Measurements from ENCODE around the gene CDK6.

Gene CDK6

DNA sequence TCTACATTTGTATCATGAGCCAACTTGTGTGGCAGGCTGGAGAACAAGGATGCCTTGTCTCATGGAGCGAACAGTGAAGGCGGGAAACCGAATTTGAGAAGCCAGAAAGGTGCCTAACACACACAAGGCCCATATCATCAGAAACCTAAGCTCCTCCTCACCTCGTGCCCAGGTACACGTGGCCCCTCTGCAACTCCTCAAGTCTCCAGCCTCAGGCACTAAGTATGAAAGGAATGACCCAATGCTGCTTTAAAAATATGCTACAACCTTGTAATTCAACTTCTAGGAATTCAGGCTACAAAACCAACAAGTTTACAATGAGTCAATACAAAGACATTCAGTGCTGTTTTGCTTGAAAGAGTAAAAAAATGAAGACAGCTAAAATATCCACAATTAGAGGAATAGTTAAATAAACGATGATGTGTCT, 95.7 kb downstream of the CDK6 start:
- Histone ChIP-seq H3K4me1 (ENCODE audit: control insufficient read depth in 1 of 2, insufficient read depth in 2 of 2, low read length in 2 of 2) (peaks cover 4% of the 10 kb centered on the region in 2 donors), H3K4me3 (ENCODE audit: low read depth in 1 of 2, low read length in 2 of 2) (no peak overlapping the region), H3K9me3 (ENCODE audit: control insufficient read depth in 1 of 2, low read length in 2 of 2) (no peaks in the 10 kb centered on the region), H3K36me3 (ENCODE audit: control insufficient read depth in 1 of 2, insufficient read depth in 2 of 2, low read length in 2 of 2) (peaks cover 0 to 3% of the 10 kb centered on the region in 2 donors), H3K27me3 (ENCODE audit: low read depth, low read length) (no peaks in the 10 kb centered on the region), H3K27ac (ENCODE audit: low read length) (no peak overlapping the region)

DNA sequence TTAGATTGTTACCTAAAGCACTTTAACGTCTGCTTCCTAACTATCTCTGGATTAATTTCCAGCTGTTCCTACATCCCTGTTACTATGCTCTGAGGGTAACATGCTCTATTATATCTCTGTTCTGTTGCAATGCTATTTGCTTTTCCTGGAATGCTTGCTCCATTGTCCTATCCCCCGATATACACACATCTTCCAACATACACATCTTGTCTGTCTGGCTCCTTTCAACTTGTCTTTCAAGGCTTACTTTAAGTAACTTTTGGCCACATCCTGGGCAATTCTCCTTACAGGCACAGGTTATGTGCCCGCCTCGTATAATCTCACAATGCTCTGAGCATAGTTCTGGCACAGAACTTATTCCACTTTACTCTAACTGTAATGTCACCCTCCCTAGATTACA, 96.2 kb downstream of the CDK6 start:
- Histone ChIP-seq H3K4me1 (ENCODE audit: control insufficient read depth in 1 of 2, insufficient read depth in 2 of 2, low read length in 2 of 2) (peaks cover 4% of the 10 kb centered on the region in 2 donors), H3K27ac (ENCODE audit: low read length) (no peak overlapping the region), H3K4me3 (ENCODE audit: low read depth in 1 of 2, low read length in 2 of 2) (no peak overlapping the region), H3K9me3 (ENCODE audit: control insufficient read depth in 1 of 2, low read length in 2 of 2) (no peaks in the 10 kb centered on the region), H3K27me3 (ENCODE audit: low read depth, low read length) (no peaks in the 10 kb centered on the region), H3K36me3 (ENCODE audit: control insufficient read depth in 1 of 2, insufficient read depth in 2 of 2, low read length in 2 of 2) (peaks cover 0 to 3% of the 10 kb centered on the region in 2 donors)

DNA sequence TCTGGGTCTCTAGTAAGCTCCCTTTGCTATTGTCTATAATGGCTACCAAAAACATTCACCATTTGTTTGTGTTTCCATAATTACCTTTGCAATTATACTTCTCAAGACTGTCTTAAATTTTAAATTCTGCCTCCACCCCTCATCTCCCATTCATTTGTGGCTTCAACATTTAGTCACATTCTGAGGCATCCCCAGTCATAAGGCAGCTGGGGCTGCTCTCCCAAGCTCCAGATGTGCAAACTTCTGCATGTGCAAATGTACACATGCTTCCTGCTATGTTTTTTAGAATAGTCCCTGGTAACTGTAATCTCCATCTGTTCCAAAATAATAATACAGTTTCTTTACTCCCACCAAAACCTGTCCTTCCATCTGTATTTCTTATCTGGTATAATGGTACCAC, 97.3 kb downstream of the CDK6 start:
- Histone ChIP-seq H3K27me3 (ENCODE audit: low read depth, low read length) (no peaks in the 10 kb centered on the region), H3K4me3 (ENCODE audit: low read depth in 1 of 2, low read length in 2 of 2) (no peak overlapping the region), H3K4me1 (ENCODE audit: control insufficient read depth in 1 of 2, insufficient read depth in 2 of 2, low read length in 2 of 2) (peaks cover 4% of the 10 kb centered on the region in 2 donors), H3K9me3 (ENCODE audit: control insufficient read depth in 1 of 2, low read length in 2 of 2) (no peaks in the 10 kb centered on the region), H3K36me3 (ENCODE audit: control insufficient read depth in 1 of 2, insufficient read depth in 2 of 2, low read length in 2 of 2) (peaks cover 0 to 3% of the 10 kb centered on the region in 2 donors), H3K27ac (ENCODE audit: low read length) (no peak overlapping the region)

DNA sequence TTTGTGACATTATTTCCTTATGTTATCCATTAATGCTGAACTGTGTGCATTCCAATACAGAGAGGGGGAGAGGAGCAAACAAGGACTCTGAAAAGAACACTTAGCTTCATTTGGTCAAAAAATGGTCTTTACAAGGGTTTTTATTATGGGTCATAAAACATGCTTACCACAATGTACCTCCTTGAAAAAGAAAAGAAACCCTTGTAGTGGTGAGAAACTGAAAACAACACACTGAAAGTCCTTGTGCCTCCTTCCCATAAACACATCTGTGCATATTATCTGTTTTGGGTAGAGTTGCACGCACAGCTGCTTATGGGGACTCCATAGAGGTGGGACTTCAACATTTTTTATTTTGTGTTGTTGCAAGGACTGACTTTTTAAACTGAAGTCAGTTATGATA, 98.7 kb downstream of the CDK6 start:
- peaks cover 4% of the 10 kb centered on the region in 2 donors for H3K4me1 ChIP-seq (ENCODE audit: control insufficient read depth in 1 of 2, insufficient read depth in 2 of 2, low read length in 2 of 2)
- H3K27ac ChIP-seq (ENCODE audit: low read length): no peak overlapping the region
- H3K9me3 ChIP-seq (ENCODE audit: control insufficient read depth in 1 of 2, low read length in 2 of 2): no peaks in the 10 kb centered on the region
- peaks cover 0 to 3% of the 10 kb centered on the region in 2 donors for H3K36me3 ChIP-seq (ENCODE audit: control insufficient read depth in 1 of 2, insufficient read depth in 2 of 2, low read length in 2 of 2)
- no peak overlapping the region for H3K4me3 ChIP-seq (ENCODE audit: low read depth in 1 of 2, low read length in 2 of 2)
- H3K27me3 ChIP-seq (ENCODE audit: low read depth, low read length): no peaks in the 10 kb centered on the region

DNA sequence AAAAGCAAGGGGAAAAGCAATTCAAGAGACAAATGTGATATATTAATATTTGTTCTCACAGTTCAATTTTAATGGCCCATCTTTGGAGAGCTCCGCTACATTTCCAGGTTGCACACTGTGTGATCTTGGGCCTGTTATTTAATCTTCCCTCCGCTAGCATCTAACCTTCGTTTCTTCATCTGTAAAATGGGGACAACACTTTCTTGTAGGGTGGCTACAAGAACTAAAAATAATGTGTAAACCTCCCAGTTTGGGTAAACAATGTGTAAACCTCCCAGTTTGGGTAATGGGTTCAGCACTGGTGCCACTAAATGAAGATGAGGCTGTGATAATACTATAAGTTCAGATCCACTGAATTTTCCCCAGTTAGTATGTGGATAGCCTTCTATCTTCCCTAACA, 99.5 kb downstream of the CDK6 start:
- no peak overlapping the region for H3K4me3 ChIP-seq (ENCODE audit: low read depth in 1 of 2, low read length in 2 of 2)
- H3K9me3 ChIP-seq (ENCODE audit: control insufficient read depth in 1 of 2, low read length in 2 of 2): no peaks in the 10 kb centered on the region
- H3K27me3 ChIP-seq (ENCODE audit: low read depth, low read length): no peaks in the 10 kb centered on the region
- H3K36me3 ChIP-seq (ENCODE audit: control insufficient read depth in 1 of 2, insufficient read depth in 2 of 2, low read length in 2 of 2): peaks cover 0 to 3% of the 10 kb centered on the region in 2 donors
- no peak overlapping the region for H3K27ac ChIP-seq (ENCODE audit: low read length)
- peaks cover 0 to 8% of the 10 kb centered on the region in 2 donors for H3K4me1 ChIP-seq (ENCODE audit: control insufficient read depth in 1 of 2, insufficient read depth in 2 of 2, low read length in 2 of 2)

DNA sequence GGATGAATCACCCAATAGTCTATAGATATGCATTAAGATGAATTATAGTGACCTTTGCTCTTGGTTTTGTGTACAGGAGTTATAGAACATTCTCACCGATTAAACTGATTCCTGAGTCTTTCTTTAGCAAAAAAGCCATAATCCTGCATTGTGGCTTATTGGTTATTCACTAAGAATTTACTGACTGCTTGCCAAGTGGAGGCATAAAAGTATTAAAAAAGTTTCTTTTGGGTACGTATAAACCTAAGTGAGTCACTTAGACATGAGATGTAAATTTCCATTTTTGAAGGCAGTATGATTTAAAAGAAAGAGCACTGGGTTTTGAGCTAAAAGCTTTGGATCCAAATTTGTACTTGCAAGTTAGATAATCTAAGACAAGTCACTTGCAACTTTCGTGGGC, 100.7 kb downstream of the CDK6 start:
- H3K36me3 ChIP-seq (ENCODE audit: control insufficient read depth in 1 of 2, insufficient read depth in 2 of 2, low read length in 2 of 2): peaks cover 0 to 3% of the 10 kb centered on the region in 2 donors
- H3K4me1 ChIP-seq (ENCODE audit: control insufficient read depth in 1 of 2, insufficient read depth in 2 of 2, low read length in 2 of 2): peaks cover 0 to 13% of the 10 kb centered on the region in 2 donors
- no peak overlapping the region for H3K4me3 ChIP-seq (ENCODE audit: low read depth in 1 of 2, low read length in 2 of 2)
- no peak overlapping the region for H3K27ac ChIP-seq (ENCODE audit: low read length)
- no peaks in the 10 kb centered on the region for H3K9me3 ChIP-seq (ENCODE audit: control insufficient read depth in 1 of 2, low read length in 2 of 2)
- no peaks in the 10 kb centered on the region for H3K27me3 ChIP-seq (ENCODE audit: low read depth, low read length)

DNA sequence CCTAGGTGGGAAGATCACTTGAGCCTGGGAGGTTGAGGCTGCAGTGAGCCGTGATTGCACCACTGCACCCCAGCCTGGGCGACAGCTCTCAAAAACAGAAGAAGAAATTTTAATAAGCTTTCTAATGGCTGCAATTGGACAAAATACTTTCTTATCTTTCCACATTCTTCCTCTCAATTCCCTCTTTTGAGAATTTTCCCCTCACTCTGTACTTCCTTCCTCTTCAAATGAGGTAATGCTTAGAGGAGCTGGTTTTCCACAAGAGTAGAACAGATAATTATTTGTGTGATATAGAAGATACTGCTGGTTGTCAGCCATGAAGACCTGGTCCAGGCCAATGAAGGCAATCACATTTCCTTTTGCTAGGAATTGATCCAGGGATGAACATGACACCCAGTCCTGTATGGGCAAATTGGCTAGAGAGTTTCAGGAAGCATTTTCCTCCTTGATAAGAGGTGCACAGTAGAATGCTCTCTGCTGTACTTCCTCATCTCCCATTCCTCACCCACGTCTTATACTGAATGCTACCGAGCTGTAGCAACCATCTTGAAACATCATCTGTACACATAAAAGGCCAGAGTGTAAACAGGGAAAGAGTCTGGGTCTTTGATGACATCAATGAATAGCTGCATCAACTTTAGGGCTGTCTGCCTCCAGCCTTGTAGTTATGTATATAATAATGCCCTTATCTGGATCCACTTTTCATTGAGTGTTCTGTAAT, 103.9 kb downstream of the CDK6 start:
- peaks cover 0 to 9% of the 10 kb centered on the region in 2 donors for H3K4me1 ChIP-seq (ENCODE audit: control insufficient read depth in 1 of 2, insufficient read depth in 2 of 2, low read length in 2 of 2)
- H3K36me3 ChIP-seq (ENCODE audit: control insufficient read depth in 1 of 2, insufficient read depth in 2 of 2, low read length in 2 of 2): no peaks in the 10 kb centered on the region
- no peak overlapping the region for H3K4me3 ChIP-seq (ENCODE audit: low read depth in 1 of 2, low read length in 2 of 2)
- H3K9me3 ChIP-seq (ENCODE audit: control insufficient read depth in 1 of 2, low read length in 2 of 2): no peaks in the 10 kb centered on the region
- no peaks in the 10 kb centered on the region for H3K27me3 ChIP-seq (ENCODE audit: low read depth, low read length)
- no peak overlapping the region for H3K27ac ChIP-seq (ENCODE audit: low read length)

DNA sequence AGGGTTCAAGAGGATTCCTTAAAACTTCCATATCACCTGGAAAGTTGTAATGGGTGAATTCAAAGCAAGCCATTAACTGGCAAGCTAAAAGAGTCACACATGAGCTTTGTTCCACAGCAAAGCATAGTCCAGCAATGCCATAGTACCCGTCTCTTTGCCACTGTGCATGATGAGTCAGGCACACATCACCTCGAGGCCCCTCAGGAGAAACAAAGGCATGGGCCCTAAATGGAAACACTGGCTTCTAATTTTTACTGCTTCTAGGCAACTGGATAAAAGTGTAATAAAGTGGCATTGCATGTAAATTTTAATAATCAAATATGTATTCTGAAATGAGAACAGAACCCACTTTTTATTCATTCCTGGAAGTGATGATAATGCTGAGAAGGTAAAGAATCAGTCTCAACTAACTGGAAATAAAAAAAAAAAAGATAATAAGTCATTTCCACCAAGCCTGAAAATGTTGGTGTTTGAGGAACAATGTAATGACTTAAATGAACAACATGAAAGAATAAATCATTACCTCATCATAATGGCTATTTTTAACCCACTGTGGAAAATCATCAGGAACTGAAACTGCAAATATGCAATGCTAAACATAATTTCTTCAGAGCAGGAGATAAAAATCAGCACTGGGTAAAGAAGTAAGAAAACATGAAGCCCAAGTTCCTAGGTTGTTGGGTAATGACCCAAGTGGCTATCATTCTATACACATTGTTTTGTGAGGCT, 104.9 kb downstream of the CDK6 start:
- Histone ChIP-seq H3K27ac (ENCODE audit: low read length) (no peak overlapping the region), H3K27me3 (ENCODE audit: low read depth, low read length) (no peaks in the 10 kb centered on the region), H3K4me1 (ENCODE audit: control insufficient read depth in 1 of 2, insufficient read depth in 2 of 2, low read length in 2 of 2) (peaks cover 0 to 9% of the 10 kb centered on the region in 2 donors)

DNA sequence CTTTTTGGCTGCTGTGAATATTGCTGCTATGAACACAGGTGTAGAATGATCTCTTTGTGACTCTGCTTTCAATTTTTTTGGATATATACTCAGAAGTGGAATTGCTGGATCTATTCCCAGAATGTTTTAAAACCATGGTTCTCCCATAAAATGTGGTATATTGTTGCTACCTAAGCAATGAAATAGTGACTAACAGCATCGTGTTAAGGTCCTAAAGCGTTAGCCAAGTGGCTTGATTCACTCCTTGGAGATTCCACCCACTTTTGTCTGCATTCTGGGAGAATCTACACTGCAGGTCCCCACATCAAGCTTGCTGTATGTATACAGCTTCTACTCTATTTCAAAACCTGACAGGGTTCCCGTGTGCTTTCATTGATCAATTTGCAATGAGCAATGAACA, 105.6 kb downstream of the CDK6 start:
- no peak overlapping the region for H3K27ac ChIP-seq (ENCODE audit: low read length)
- peaks cover 0 to 9% of the 10 kb centered on the region in 2 donors for H3K4me1 ChIP-seq (ENCODE audit: control insufficient read depth in 1 of 2, insufficient read depth in 2 of 2, low read length in 2 of 2)
- H3K27me3 ChIP-seq (ENCODE audit: low read depth, low read length): no peaks in the 10 kb centered on the region
- no peak overlapping the region for H3K4me3 ChIP-seq (ENCODE audit: low read depth in 1 of 2, low read length in 2 of 2)
- no peaks in the 10 kb centered on the region for H3K9me3 ChIP-seq (ENCODE audit: control insufficient read depth in 1 of 2, low read length in 2 of 2)
- H3K36me3 ChIP-seq (ENCODE audit: control insufficient read depth in 1 of 2, insufficient read depth in 2 of 2, low read length in 2 of 2): no peaks in the 10 kb centered on the region

More for the DNA sequence above, 104.9 kb downstream of the CDK6 start:
- H3K36me3 ChIP-seq (ENCODE audit: control insufficient read depth in 1 of 2, insufficient read depth in 2 of 2, low read length in 2 of 2): no peaks in the 10 kb centered on the region
- H3K9me3 ChIP-seq (ENCODE audit: control insufficient read depth in 1 of 2, low read length in 2 of 2): no peaks in the 10 kb centered on the region
- no peak overlapping the region for H3K4me3 ChIP-seq (ENCODE audit: low read depth in 1 of 2, low read length in 2 of 2)

DNA sequence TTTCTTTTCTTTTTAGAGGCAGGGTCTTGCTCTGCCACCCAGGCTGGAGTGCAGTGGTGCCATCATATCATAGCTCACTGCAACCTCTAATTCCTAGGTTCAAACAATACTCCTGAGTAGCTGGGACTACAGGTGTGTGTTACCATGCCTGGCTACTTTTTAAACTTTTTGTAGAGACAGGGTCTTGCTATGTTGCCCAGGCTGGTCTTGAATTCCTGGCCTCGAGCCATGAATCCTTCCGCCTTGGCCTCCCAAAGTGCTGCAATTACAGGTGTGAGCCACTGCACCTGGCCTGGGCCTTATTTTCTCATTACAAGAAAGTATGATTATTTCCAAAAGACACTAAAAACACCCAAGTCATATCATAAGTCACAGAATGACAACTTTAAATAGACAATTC, 106.6 kb downstream of the CDK6 start:
- no peaks in the 10 kb centered on the region for H3K9me3 ChIP-seq (ENCODE audit: control insufficient read depth in 1 of 2, low read length in 2 of 2)
- H3K36me3 ChIP-seq (ENCODE audit: control insufficient read depth in 1 of 2, insufficient read depth in 2 of 2, low read length in 2 of 2): peaks cover 0 to 5% of the 10 kb centered on the region in 2 donors
- no peak overlapping the region for H3K27ac ChIP-seq (ENCODE audit: low read length)
- no peak overlapping the region for H3K4me3 ChIP-seq (ENCODE audit: low read depth in 1 of 2, low read length in 2 of 2)
- peaks cover 0 to 9% of the 10 kb centered on the region in 2 donors for H3K4me1 ChIP-seq (ENCODE audit: control insufficient read depth in 1 of 2, insufficient read depth in 2 of 2, low read length in 2 of 2)
- H3K27me3 ChIP-seq (ENCODE audit: low read depth, low read length): no peaks in the 10 kb centered on the region

DNA sequence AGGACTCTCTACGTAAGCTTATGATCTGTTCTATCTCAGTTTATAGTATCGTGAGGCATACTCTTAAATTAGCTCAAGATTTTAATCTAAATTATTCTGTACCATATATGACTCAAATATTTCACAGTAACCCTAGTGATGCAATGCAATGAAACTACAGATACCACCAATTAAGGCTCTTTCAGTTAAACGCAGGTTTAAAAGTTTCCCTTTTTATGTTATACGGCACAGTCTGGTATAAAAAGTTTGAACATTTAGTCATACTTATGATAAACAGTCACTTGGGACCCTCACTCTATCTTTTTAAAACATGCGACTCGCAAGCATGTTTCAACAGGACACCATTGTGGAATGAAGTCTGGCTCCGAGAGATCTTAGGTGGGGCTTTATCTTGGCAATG, 107.2 kb downstream of the CDK6 start:
- peaks cover 0 to 5% of the 10 kb centered on the region in 2 donors for H3K36me3 ChIP-seq (ENCODE audit: control insufficient read depth in 1 of 2, insufficient read depth in 2 of 2, low read length in 2 of 2)
- peaks cover 0 to 9% of the 10 kb centered on the region in 2 donors for H3K4me1 ChIP-seq (ENCODE audit: control insufficient read depth in 1 of 2, insufficient read depth in 2 of 2, low read length in 2 of 2)
- H3K4me3 ChIP-seq (ENCODE audit: low read depth in 1 of 2, low read length in 2 of 2): no peak overlapping the region
- H3K27me3 ChIP-seq (ENCODE audit: low read depth, low read length): no peaks in the 10 kb centered on the region
- H3K9me3 ChIP-seq (ENCODE audit: control insufficient read depth in 1 of 2, low read length in 2 of 2): no peaks in the 10 kb centered on the region
- H3K27ac ChIP-seq (ENCODE audit: low read length): no peak overlapping the region

Data from muscle layer of duodenum (tissue), 2 donors.